H1 (cell line): ENCODE data around the gene TXNL4A. TPM values are rescaled to one million over a fixed set of nuclear protein-coding genes. Genes with fewer than 3 reads are reported as not detected.

Source experiments
- CHD2 ChIP-seq: IDR thresholded peaks from 2 replicates; pipeline ENCODE4 v1.6.1; 2012; ENCODE audit warnings: low read length, improper control_type of control experiment
- HDAC6 ChIP-seq: IDR thresholded peaks from one replicate; pipeline ENCODE4 v1.7.1; 2012; ENCODE audit warnings: low read depth, mild to moderate bottlenecking, inconsistent platforms, low read length, moderate library complexity
- NANOG ChIP-seq: IDR thresholded peaks from 2 replicates; pipeline ENCODE4 v1.6.1; 2011; ENCODE audit warnings: low read length, low read depth, mild to moderate bottlenecking, inconsistent platforms; ENCODE audit not compliant: insufficient read depth, poor library complexity, severe bottlenecking
- POLR2A ChIP-seq, 2 experiments: IDR thresholded peaks; 1 replicate in 1 of 2; 2 replicates in 1 of 2; pipeline ENCODE4 v1.6.1; 2011; ENCODE audit warnings: low read depth in 2 of 2, low read length in 2 of 2, mild to moderate bottlenecking in 2 of 2; ENCODE audit errors: control extremely low read depth in 1 of 2
- RXRA ChIP-seq: IDR thresholded peaks from 2 replicates; pipeline ENCODE4 v1.6.1; 2011; ENCODE audit warnings: low read depth, mild to moderate bottlenecking, low read length, moderate library complexity; ENCODE audit not compliant: insufficient read depth
- SP4 ChIP-seq: IDR thresholded peaks from 2 replicates; pipeline ENCODE4 v1.6.1; 2012; ENCODE audit warnings: low read length, inconsistent platforms
- TBP ChIP-seq: IDR thresholded peaks from 2 replicates; pipeline ENCODE4 v1.6.1; 2011; ENCODE audit warnings: low read depth, low read length, improper control_type of control experiment
- TCF12 ChIP-seq: IDR thresholded peaks from 2 replicates; pipeline ENCODE4 v1.6.1; 2011; ENCODE audit warnings: low read depth, mild to moderate bottlenecking, low read length
- polyA plus RNA-seq, 7 experiments: library from polyadenylated mRNA; depleted of rRNA in 3 of 7; stranded (reverse) in 5 of 7; unstranded in 2 of 7; fragments of >200 nt in 5 of 7; fragments of 200-250 nt in 2 of 7; gene quantifications; 1 replicate in 5 of 7; 2 replicates in 1 of 7; 4 replicates in 1 of 7; pipeline versions ENCODE4 v1.2.1 to v1.2.3, GENCODE V29; 2011 to 2013; ENCODE audit warnings: missing spikeins in 2 of 7, mixed read lengths in 2 of 7
- total RNA-seq: library from RNA; stranded (reverse); fragmentation: NEBNext Ultra II Directional; extraction: Animal tissue kit (Norgen Biotek cat#: 25700); gene quantifications from 2 replicates; pipeline ENCODE4 v1.2.1, GENCODE V29; 2021

TXNL4A gene
- total and polyA plus RNA-seq, 2 of the 8 experiments (the other 6 are each of a cell fraction or from before 2014, with no cell fraction given), result 169 to 181 TPM

- no peak for TF ChIP-seq NANOG
- no peak for TF ChIP-seq RXRA
- no peak for TF ChIP-seq HDAC6
- no peak for TF ChIP-seq TBP
- no peak for TF ChIP-seq CHD2
- TF ChIP-seq TCF12, result no peak
- no peak for TF ChIP-seq POLR2A (IDR thresholded peaks at IDR 0.05; ENCODE audit: control extremely low read depth in 1 of 2, low read depth in 2 of 2, low read length in 2 of 2)
- TF ChIP-seq SP4, result no peak
- TF ChIP-seq, all 59 proteins: peak for 0
Observed at GRCh38 chr18:80009661-80010550, 21.5 kb upstream of the TXNL4A start (continued).
